GM12878 (cell line): ENCODE results near the gene EFNA3. TPM values are rescaled to one million over a fixed set of nuclear protein-coding genes. Genes with fewer than 3 reads are reported as not detected.

Source experiments
- ATAC-seq: fragments of 200-7000 bp; cut with Tn5 transposase; 3 replicates; pipeline ENCODE4 v1.9.1; 2020; ENCODE audit warnings: mild to moderate bottlenecking, moderate library complexity
- BruUV-seq: library from RNA; stranded (reverse); fragments of 400-500 nt; replicated peaks from 2 replicates; lab custom pipeline; 2021; lab: Mats Ljungman, UMichigan
- CTCF ChIA-PET: fragments of 300-600 bp; sonication (Branson Sonifier 250); formaldehyde crosslinking; extraction: SDS; loops from one replicate; lab custom pipeline; 2021; ENCODE audit warnings: inconsistent platforms; lab: Yijun Ruan, JAX
- POLR2A ChIA-PET: fragments of 350-600 bp; formaldehyde crosslinking; extraction: SDS; loops from one replicate; lab custom pipeline; 2021; ENCODE audit warnings: inconsistent platforms; lab: Charles Lee
- RAD21 ChIA-PET: fragments of 300-600 bp; sonication (Branson Sonifier 250); formaldehyde crosslinking; loops from one replicate; lab custom pipeline; 2023; ENCODE audit warnings: antibody characterized with exemption; ENCODE audit not compliant: unreplicated experiment; lab: Charles Lee
- SMC1A ChIA-PET: fragments of 300-600 bp; sonication (Branson Sonifier 250); formaldehyde crosslinking; loops from one replicate; lab custom pipeline; 2023; ENCODE audit not compliant: unreplicated experiment, uncharacterized antibody; lab: Charles Lee
- DNase-seq: peaks from one replicate; pipeline ENCODE4 v3.0.0-alpha.2; 2011; ENCODE audit warnings: low read depth, low spot score
- FAIRE-seq: peaks from 3 replicates; lab custom pipeline; 2011; peaks lifted over from hg19 to GRCh38; lab: Jason Lieb, UNC
- H2AFZ ChIP-seq: 2 replicates; pipeline ENCODE4 v1.6.0; 2011; ENCODE audit warnings: low read depth, low read length, control low read depth; ENCODE audit not compliant: control insufficient read depth
- H3K27ac ChIP-seq: 2 replicates; pipeline ENCODE4 v1.5.1; 2011; ENCODE audit warnings: control low read depth; ENCODE audit not compliant: control insufficient read depth, insufficient read depth
- H3K27me3 ChIP-seq, 2 experiments: replicated peaks in 1 of 2; 2 replicates each; pipeline versions ENCODE4 v1.6.0 to v1.6.1; 2011; ENCODE audit warnings: low read length in 1 of 2; ENCODE audit not compliant: control insufficient read depth in 2 of 2, insufficient read depth in 2 of 2
- H3K36me3 ChIP-seq, 2 experiments: 2 replicates each; pipeline ENCODE4 v1.5.1; 2011; ENCODE audit warnings: low read length in 1 of 2; ENCODE audit not compliant: control insufficient read depth in 2 of 2, insufficient read depth in 2 of 2
- H3K4me1 ChIP-seq: 2 replicates; pipeline ENCODE4 v1.6.1; 2011; ENCODE audit warnings: mild to moderate bottlenecking, low read length, moderate library complexity, mixed read lengths; ENCODE audit not compliant: control insufficient read depth, insufficient read depth
- H3K4me2 ChIP-seq: 2 replicates; pipeline ENCODE4 v1.6.0; 2011; ENCODE audit warnings: control low read depth; ENCODE audit not compliant: control insufficient read depth, insufficient read depth
- H3K4me3 ChIP-seq: fragments of 200-600 bp; sonication (generic); 2 replicates; pipeline ENCODE4 v1.5.1; 2016
- H3K79me2 ChIP-seq: 2 replicates; pipeline ENCODE4 v1.6.0; 2011; ENCODE audit warnings: low read length; ENCODE audit not compliant: control insufficient read depth, insufficient read depth
- H3K9ac ChIP-seq: 2 replicates; pipeline ENCODE4 v1.8.0; 2011; ENCODE audit warnings: low read length, control low read depth, mixed read lengths; ENCODE audit not compliant: control insufficient read depth, insufficient read depth
- H3K9me3 ChIP-seq: replicated peaks from 3 replicates; pipeline ENCODE4 v1.5.1; 2011; ENCODE audit warnings: mild to moderate bottlenecking, low read length; ENCODE audit not compliant: control insufficient read depth, insufficient read depth
- H4K20me1 ChIP-seq: 2 replicates; pipeline ENCODE4 v1.6.0; 2011; ENCODE audit not compliant: control insufficient read depth, insufficient read depth
- ATF3 ChIP-seq: IDR thresholded peaks from 2 replicates; pipeline ENCODE4 v1.6.1; 2011; ENCODE audit warnings: low read depth, mild to moderate bottlenecking, low read length, moderate library complexity, borderline replicate concordance; ENCODE audit errors: extremely low read depth
- CHD1 ChIP-seq: IDR thresholded peaks from 2 replicates; pipeline ENCODE4 v1.6.1; 2012; ENCODE audit warnings: low read depth, low read length, improper control_type of control experiment
- KLF5 ChIP-seq: fragments of 450-650 bp; IDR thresholded peaks from 2 replicates; pipeline ENCODE4 v1.6.1; 2014; ENCODE audit warnings: mild to moderate bottlenecking; ENCODE audit not compliant: partially characterized antibody
- SMAD5 ChIP-seq: IDR thresholded peaks from 2 replicates; pipeline ENCODE4 v1.6.1; 2016; ENCODE audit warnings: antibody characterized with exemption, low read depth
- ZZZ3 ChIP-seq: IDR thresholded peaks from 2 replicates; pipeline ENCODE4 v1.6.1; 2011; ENCODE audit warnings: low read depth; ENCODE audit not compliant: control insufficient read depth, insufficient read length
- WGBS: methylation state at CpG from one replicate; pipeline ENCODE4 v1.1.6; 2016; ENCODE audit warnings: low lambda C conversion rate; ENCODE audit not compliant: insufficient replicate concordance, insufficient coverage; ENCODE audit errors: missing lambda C conversion rate; 5-methylcytosine and 5-hydroxymethylcytosine counted together
- in situ Hi-C: fragments of 300-500 bp; cut with MboI; formaldehyde crosslinking; loops from 9 replicates; pipeline ENCODE4 v1.14.3; 2018; ENCODE audit warnings: mixed read lengths
- intact Hi-C: fragments of 100-400 bp; cut with micrococcal nuclease; formaldehyde crosslinking; loops from one replicate; pipeline ENCODE4 v1.14.2; 2022; ENCODE audit not compliant: unreplicated experiment
- polyA plus RNA-seq, 11 experiments: library from polyadenylated mRNA; depleted of rRNA in 4 of 11; unstranded in 6 of 11; stranded (reverse) in 5 of 11; fragments of >200 nt; fragmentation: Nextera tagmentation in 4 of 11; fragmentation: Illumina TruSeq in 1 of 11; extraction: Ambion mirVana in 4 of 11; extraction: Trizol in 1 of 11; gene quantifications; 1 replicate in 1 of 11; 2 replicates in 10 of 11; pipeline versions ENCODE4 v1.2.1 to v1.2.3, GENCODE V29; 2011 to 2016; ENCODE audit warnings: inconsistent platforms in 2 of 11, missing spikeins in 2 of 11, low read depth in 1 of 11
- total RNA-seq, 4 experiments: library from RNA; depleted of rRNA in 3 of 4; stranded (reverse); fragments of >200 nt in 3 of 4; fragmentation: Illumina TruSeq in 1 of 4; extraction: Trizol in 1 of 4; gene quantifications; 2 replicates each; pipeline versions ENCODE4 v1.2.1 to v1.2.3, GENCODE V29; 2013 to 2021

The EFNA3 gene
- total and polyA plus RNA-seq, 10 of the 15 experiments (the other 5 are each of a cell fraction or from before 2014, with no cell fraction given): 0.08 to 5.4 (median 1.1) TPM

- Histone ChIP-seq H3K27me3 (no peaks in the 10 kb centered on the region), H3K9me3 (no peaks in the 10 kb centered on the region), H4K20me1 (no peaks in the 10 kb centered on the region), H3K79me2 (no peaks in the 10 kb centered on the region), H2AFZ (no peak overlapping the region), H3K27ac (no peak overlapping the region), H3K4me3 (no peak overlapping the region), H3K4me1 (peaks cover 10% of the 10 kb centered on the region), H3K36me3 (no peaks in the 10 kb centered on the region; a peak in 1 of 4 replicates), H3K4me2 (no peak overlapping the region), H3K9ac (no peak overlapping the region)
- DNase-seq (no peak), FAIRE-seq (no peak), ATAC-seq (no peak)
- SMC1A ChIA-PET: interaction anchor here (1.0 to 1.3 kb wide), 2 partner anchors 8 to 29 kb away, joined by 3 to 4 read pairs; no protein-coding TSS in a partner anchor
- intact Hi-C loops: no loop called here
- in situ Hi-C loops: no loop called here
- RAD21 ChIA-PET: no interaction called here
- POLR2A ChIA-PET: interaction anchor here (0.5 kb wide), 1 partner anchor 786 kb away, joined by 4 read pairs; no protein-coding TSS in a partner anchor
- no peak for TF ChIP-seq CHD1
- TF ChIP-seq SMAD5: no peak
- TF ChIP-seq ZZZ3: no peak
- TF ChIP-seq ATF3: no peak
- no peak for TF ChIP-seq KLF5
- WGBS: 61% methylated on average over 7 of the region's 7 CpGs
- CTCF ChIA-PET: interaction anchor here (0.6 to 3.6 kb wide), 5 partner anchors 11 to 22 kb away, joined by 3 to 23 read pairs (median 6); no protein-coding TSS in a partner anchor
- no TSS peak for BruUV-seq
Observed at GRCh38 chr1:155072531-155073289, 5.9 kb upstream of the EFNA3 start.
